ENCODE measurements around the gene SMYD3. TPM values are rescaled to one million over a fixed set of nuclear protein-coding genes. Genes with fewer than 3 reads are reported as not detected.

Gene SMYD3
- total RNA-seq, 1 experiment from 2014 or later: 35.1 TPM

GRCh38 chr1:245962453-245962852 lies 544.6 kb downstream of the SMYD3 start:
- Mint-ChIP-seq H3K9me3 (ENCODE audit: low read depth, unreplicated experiment) (no peaks in the 10 kb centered on the region), H3K4me3 (ENCODE audit: low read depth, unreplicated experiment) (no peak overlapping the region), H3K27me3 (ENCODE audit: unreplicated experiment) (no peaks in the 10 kb centered on the region), H3K27ac (ENCODE audit: unreplicated experiment) (no peak overlapping the region), H3K4me1 (ENCODE audit: low read depth, unreplicated experiment) (no peaks in the 10 kb centered on the region), H3K36me3 (ENCODE audit: insufficient read depth, unreplicated experiment) (no peaks in the 10 kb centered on the region)
- intact Hi-C loops (cut with micrococcal nuclease; ENCODE audit: unreplicated experiment): no loop called here
- no peak for TF ChIP-seq CTCF (IDR thresholded peaks at IDR 0.05; ENCODE audit: unreplicated experiment)
- DNase-seq: no peak
- no TSS peak for BruUV-seq (replicated peaks)
- CTCF ChIA-PET: no interaction called here

- intact Hi-C loops (cut with micrococcal nuclease; ENCODE audit: unreplicated experiment): no loop called here
- no peaks in the 10 kb centered on the region for H3K27me3 Mint-ChIP-seq (ENCODE audit: unreplicated experiment)
- no peak overlapping the region for H3K27ac Mint-ChIP-seq (ENCODE audit: unreplicated experiment)
- no peak overlapping the region for H3K4me3 Mint-ChIP-seq (ENCODE audit: low read depth, unreplicated experiment)
- no peak for DNase-seq
- H3K4me1 Mint-ChIP-seq (ENCODE audit: low read depth, unreplicated experiment): no peaks in the 10 kb centered on the region
- no TSS peak for BruUV-seq (replicated peaks)
- no peaks in the 10 kb centered on the region for H3K9me3 Mint-ChIP-seq (ENCODE audit: low read depth, unreplicated experiment)
- CTCF ChIA-PET: no interaction called here
- no peaks in the 10 kb centered on the region for H3K36me3 Mint-ChIP-seq (ENCODE audit: insufficient read depth, unreplicated experiment)
- TF ChIP-seq CTCF (IDR thresholded peaks at IDR 0.05; ENCODE audit: unreplicated experiment): no peak
Measured at GRCh38 chr1:245961137-245961540, 545.9 kb downstream of the SMYD3 start.

GRCh38 chr1:245960171-245960570 lies 546.9 kb downstream of the SMYD3 start:
- TF ChIP-seq CTCF (IDR thresholded peaks at IDR 0.05; ENCODE audit: unreplicated experiment): no peak
- intact Hi-C loops (cut with micrococcal nuclease; ENCODE audit: unreplicated experiment): no loop called here
- Mint-ChIP-seq H3K9me3 (ENCODE audit: low read depth, unreplicated experiment) (no peaks in the 10 kb centered on the region), H3K4me3 (ENCODE audit: low read depth, unreplicated experiment) (no peak overlapping the region), H3K27me3 (ENCODE audit: unreplicated experiment) (no peaks in the 10 kb centered on the region), H3K36me3 (ENCODE audit: insufficient read depth, unreplicated experiment) (no peaks in the 10 kb centered on the region), H3K4me1 (ENCODE audit: low read depth, unreplicated experiment) (no peaks in the 10 kb centered on the region), H3K27ac (ENCODE audit: unreplicated experiment) (no peak overlapping the region)
- no TSS peak for BruUV-seq (replicated peaks)
- CTCF ChIA-PET: no interaction called here
- DNase-seq: no peak

GRCh38 chr1:245958016-245958415 lies 549.1 kb downstream of the SMYD3 start:
- BruUV-seq (replicated peaks): no TSS peak
- no peak for TF ChIP-seq CTCF (IDR thresholded peaks at IDR 0.05; ENCODE audit: unreplicated experiment)
- Mint-ChIP-seq H3K9me3 (ENCODE audit: low read depth, unreplicated experiment) (no peaks in the 10 kb centered on the region), H3K4me1 (ENCODE audit: low read depth, unreplicated experiment) (peaks cover 10% of the 10 kb centered on the region), H3K36me3 (ENCODE audit: insufficient read depth, unreplicated experiment) (no peaks in the 10 kb centered on the region), H3K4me3 (ENCODE audit: low read depth, unreplicated experiment) (no peak overlapping the region), H3K27me3 (ENCODE audit: unreplicated experiment) (no peaks in the 10 kb centered on the region), H3K27ac (ENCODE audit: unreplicated experiment) (no peak overlapping the region)
- intact Hi-C loops (cut with micrococcal nuclease; ENCODE audit: unreplicated experiment): no loop called here
- CTCF ChIA-PET: no interaction called here
- DNase-seq: no peak

GRCh38 chr1:245957427-245957826 lies 549.7 kb downstream of the SMYD3 start:
- no peaks in the 10 kb centered on the region for H3K9me3 Mint-ChIP-seq (ENCODE audit: low read depth, unreplicated experiment)
- no peak overlapping the region for H3K27ac Mint-ChIP-seq (ENCODE audit: unreplicated experiment)
- no peak for DNase-seq
- no peaks in the 10 kb centered on the region for H3K36me3 Mint-ChIP-seq (ENCODE audit: insufficient read depth, unreplicated experiment)
- intact Hi-C loops (cut with micrococcal nuclease; ENCODE audit: unreplicated experiment): no loop called here
- TF ChIP-seq CTCF (IDR thresholded peaks at IDR 0.05; ENCODE audit: unreplicated experiment): no peak
- no peaks in the 10 kb centered on the region for H3K27me3 Mint-ChIP-seq (ENCODE audit: unreplicated experiment)
- H3K4me1 Mint-ChIP-seq (ENCODE audit: low read depth, unreplicated experiment): peaks cover 10% of the 10 kb centered on the region
- H3K4me3 Mint-ChIP-seq (ENCODE audit: low read depth, unreplicated experiment): no peak overlapping the region
- CTCF ChIA-PET: no interaction called here
- BruUV-seq (replicated peaks): no TSS peak
